GM12865 (cell line): Measurements from ENCODE around the gene C4BPB.

Experiments
- DNase-seq: peaks from one replicate; pipeline ENCODE4 v3.0.0; 2010; ENCODE audit warnings: low read depth
- H3K4me3 ChIP-seq: 2 replicates; pipeline ENCODE4 v1.5.1; 2011; ENCODE audit warnings: mild to moderate bottlenecking, low read depth, low read length, control low read depth
- TF ChIP-seq, protein P1 (sequence below): IDR thresholded peaks from 2 replicates; pipeline ENCODE4 v1.5.1; 2011; ENCODE audit warnings: low read length, control low read depth, low read depth, inconsistent platforms; ENCODE audit not compliant: insufficient read depth; ENCODE audit errors: missing control alignments

Gene C4BPB

DNA sequence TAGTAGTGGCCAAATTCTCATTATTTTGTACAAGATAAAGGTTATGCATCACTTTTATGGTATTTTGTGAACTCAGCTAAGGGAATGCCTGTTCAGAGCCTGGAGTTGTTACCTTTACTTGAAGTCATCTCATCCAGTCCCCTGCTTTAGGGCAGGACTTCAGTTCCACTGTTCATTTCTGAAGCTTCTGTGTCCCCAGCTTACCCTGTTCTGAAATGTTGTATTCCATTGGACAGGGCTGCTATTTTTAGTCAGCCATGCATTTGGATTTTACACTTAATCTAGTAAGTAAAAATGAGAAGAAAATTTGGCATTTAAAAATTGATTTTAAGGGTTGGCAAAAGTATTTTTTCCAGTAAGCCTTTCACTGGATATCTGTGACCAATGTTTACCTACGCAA lies 11.6 kb upstream of the C4BPB start:
- no peak for DNase-seq
- H3K4me3 ChIP-seq, result no peak overlapping the region
- TF ChIP-seq, protein P1, sequence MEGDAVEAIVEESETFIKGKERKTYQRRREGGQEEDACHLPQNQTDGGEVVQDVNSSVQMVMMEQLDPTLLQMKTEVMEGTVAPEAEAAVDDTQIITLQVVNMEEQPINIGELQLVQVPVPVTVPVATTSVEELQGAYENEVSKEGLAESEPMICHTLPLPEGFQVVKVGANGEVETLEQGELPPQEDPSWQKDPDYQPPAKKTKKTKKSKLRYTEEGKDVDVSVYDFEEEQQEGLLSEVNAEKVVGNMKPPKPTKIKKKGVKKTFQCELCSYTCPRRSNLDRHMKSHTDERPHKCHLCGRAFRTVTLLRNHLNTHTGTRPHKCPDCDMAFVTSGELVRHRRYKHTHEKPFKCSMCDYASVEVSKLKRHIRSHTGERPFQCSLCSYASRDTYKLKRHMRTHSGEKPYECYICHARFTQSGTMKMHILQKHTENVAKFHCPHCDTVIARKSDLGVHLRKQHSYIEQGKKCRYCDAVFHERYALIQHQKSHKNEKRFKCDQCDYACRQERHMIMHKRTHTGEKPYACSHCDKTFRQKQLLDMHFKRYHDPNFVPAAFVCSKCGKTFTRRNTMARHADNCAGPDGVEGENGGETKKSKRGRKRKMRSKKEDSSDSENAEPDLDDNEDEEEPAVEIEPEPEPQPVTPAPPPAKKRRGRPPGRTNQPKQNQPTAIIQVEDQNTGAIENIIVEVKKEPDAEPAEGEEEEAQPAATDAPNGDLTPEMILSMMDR, result no peak

DNA sequence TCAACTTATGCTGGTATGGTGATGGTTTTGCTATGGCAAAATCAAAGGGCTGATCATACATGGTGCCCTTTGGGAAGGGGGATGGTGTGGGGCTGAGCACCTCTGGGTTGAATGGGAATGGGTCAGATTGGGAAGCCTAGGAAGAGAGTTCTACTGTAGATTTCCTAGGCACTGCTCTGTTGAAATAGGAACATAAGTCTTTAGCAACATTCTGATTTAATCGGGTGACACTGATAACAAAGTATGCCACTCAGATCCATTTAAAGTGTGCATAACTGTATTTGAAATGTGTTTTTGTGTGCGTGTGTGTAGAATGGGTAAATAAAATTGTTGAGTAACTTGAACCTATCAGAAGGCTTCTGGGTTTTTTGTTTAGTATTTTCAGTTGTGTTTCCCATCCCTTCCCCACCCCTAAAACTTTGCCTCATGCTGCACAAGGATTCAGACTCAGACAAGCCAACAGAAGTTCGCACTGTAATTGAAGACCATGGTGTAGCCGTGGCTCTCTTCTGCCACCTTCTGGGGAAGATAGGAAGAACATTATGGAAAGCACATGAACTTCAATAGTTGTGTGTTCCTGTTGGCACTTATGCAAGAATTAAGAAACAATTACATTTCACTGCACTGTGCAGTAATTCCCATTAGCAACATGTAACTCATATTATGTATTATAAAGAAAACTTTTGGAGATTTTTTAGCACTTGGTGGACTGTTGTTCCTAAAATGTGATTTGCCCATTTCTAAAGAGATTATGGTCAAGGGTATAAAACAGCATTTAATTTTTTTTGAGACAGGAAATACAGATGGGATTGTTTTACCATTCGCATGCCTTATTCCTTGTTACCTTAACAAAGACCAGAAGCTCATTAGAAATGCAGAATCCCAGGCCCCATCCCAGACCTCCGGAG lies 10.9 kb upstream of the C4BPB start:
- DNase-seq, result peak; percentile 82
- TF ChIP-seq, protein P1, result peak; percentile 89
- H3K4me3 ChIP-seq, result no peak overlapping the region

DNA sequence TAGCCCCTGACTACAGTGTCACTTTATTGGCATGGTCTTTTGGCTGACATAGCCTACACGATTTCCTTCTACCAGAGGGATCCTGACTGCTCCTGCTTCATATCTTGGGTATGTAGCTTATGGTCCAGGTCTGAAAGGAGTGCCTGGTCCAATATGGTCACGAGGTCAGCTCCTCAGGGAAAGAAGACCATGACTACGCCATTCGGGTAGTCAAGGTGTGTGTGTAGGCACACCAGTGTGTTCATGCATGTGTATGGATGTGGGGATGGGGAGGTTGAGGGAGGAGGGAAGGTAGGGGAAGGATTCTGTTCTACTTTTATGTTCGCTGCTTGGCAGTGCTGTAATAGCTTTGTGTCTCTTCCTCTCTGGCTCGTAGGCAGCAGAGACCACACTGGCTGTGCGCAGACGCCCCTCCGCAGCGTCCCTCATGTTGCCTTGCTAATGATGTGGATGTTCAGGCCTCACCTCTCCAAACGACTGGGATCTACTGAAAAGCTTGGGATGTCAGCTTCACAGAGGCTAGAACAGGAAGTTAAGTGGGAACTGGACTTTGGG lies 10.0 kb upstream of the C4BPB start:
- TF ChIP-seq, protein P1, result no peak
- no peak overlapping the region for H3K4me3 ChIP-seq
- DNase-seq, result no peak

DNA sequence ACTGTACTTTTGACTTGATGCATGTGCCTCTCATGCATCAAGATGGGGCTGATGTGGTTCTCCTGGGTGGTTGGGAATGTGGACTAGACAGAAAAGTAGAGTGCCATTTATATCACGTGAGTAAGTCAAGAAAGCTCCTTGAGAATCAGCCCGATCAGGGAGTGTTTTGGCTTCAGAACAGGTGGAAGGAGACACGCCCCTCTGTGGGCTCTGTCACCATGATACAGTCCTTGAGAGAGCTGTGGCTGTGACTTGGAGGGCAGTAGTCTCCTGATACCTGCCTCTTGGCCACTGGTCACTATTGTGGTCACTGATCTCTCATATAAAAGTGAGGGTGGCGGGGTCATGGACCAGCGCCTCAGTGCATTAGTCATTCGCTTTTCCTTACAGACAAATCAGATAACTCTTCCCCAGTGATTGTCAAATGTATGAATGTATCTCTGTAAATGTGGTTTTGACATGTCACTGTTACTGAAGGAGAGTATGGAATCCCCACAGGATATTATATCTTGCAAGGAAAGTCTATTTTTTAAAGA lies 8.9 kb upstream of the C4BPB start:
- DNase-seq, result no peak
- TF ChIP-seq, protein P1, result no peak
- no peak overlapping the region for H3K4me3 ChIP-seq

DNA sequence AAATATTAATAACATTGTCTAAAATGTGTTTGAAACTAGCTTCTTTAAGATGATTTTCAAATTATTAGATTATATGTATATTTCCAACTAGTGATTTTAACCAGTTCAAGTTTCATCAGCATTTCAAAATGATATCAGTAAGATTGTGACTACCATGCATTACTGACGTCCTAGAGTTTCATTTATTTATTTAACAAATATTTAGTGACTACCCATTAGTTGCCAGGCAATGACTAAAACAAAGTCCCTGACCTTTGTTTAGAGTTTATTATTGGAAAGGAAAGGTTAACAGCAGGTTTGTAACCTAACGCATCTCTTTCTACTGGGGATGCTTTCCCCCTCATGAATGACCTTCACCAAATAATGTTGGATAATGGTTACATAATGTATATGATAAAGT lies 7.6 kb upstream of the C4BPB start:
- no peak for DNase-seq
- TF ChIP-seq, protein P1, result no peak
- H3K4me3 ChIP-seq, result no peak overlapping the region

DNA sequence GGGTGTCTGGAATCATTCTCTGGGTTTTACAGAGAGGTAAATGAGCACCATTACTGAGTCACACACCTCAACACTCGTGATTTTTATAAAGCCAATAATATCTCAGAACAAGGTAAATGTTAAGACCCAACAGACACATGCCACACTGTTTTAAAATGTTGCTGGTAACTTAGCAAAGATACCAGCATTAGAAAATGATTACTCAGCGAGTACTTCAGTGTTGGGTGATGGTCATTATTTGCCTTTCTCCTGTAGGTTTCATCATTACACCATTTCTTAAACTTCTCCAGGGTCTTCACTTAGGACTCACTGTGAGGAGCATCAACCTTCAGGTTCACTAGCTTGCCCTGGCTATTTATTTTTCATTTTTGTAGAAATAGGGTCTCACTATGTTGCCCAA lies 6.9 kb upstream of the C4BPB start:
- no peak overlapping the region for H3K4me3 ChIP-seq
- DNase-seq, result no peak
- TF ChIP-seq, protein P1, result no peak
